BE2C (cell line): ENCODE measurements around the gene POP7.
A peak's percentile ranks its signal among the peaks of the same experiment; 100 is the strongest.
"Not testable (repeated sequence)": the region's sequence is repeated elsewhere in the genome, so short reads cannot be mapped to it uniquely, and the experiment has no call there.

Experiments
- DNase-seq: peaks from one replicate; pipeline ENCODE4 v3.0.0-alpha.2; 2020
- H3K27me3 ChIP-seq: fragments of 250-450 bp; sonication (Bioruptor Pico); 2 replicates; pipeline ENCODE4 v1.5.1; 2020; ENCODE audit warnings: mild to moderate bottlenecking
- H3K36me3 ChIP-seq: fragments of 250-450 bp; sonication (Bioruptor Pico); 2 replicates; pipeline ENCODE4 v1.5.1; 2020; ENCODE audit warnings: mild to moderate bottlenecking
- H3K4me1 ChIP-seq: fragments of 250-450 bp; sonication (Bioruptor Pico); 2 replicates; pipeline ENCODE4 v1.5.1; 2020
- H3K4me3 ChIP-seq: 2 replicates; pipeline ENCODE4 v1.5.1; 2011; ENCODE audit warnings: low read depth, low read length
- H3K9me3 ChIP-seq: fragments of 250-450 bp; sonication (Bioruptor Pico); 2 replicates; pipeline ENCODE4 v1.5.1; 2020
- TF ChIP-seq, protein P1 (sequence below): IDR thresholded peaks from 2 replicates; pipeline ENCODE4 v1.5.1; 2012; ENCODE audit warnings: mild to moderate bottlenecking, low read depth, low read length

Gene POP7

GRCh38 chr7:100710452-100710851 is 4.5 kb downstream of the POP7 start:
- Histone ChIP-seq H3K36me3 (peaks cover 13% of the 10 kb centered on the region), H3K4me3 (no peak overlapping the region), H3K27me3 (no peaks in the 10 kb centered on the region), H3K9me3 (no peaks in the 10 kb centered on the region), H3K4me1 (no peaks in the 10 kb centered on the region; the same call in 1 of the 2 replicates)
- TF ChIP-seq, protein P1, sequence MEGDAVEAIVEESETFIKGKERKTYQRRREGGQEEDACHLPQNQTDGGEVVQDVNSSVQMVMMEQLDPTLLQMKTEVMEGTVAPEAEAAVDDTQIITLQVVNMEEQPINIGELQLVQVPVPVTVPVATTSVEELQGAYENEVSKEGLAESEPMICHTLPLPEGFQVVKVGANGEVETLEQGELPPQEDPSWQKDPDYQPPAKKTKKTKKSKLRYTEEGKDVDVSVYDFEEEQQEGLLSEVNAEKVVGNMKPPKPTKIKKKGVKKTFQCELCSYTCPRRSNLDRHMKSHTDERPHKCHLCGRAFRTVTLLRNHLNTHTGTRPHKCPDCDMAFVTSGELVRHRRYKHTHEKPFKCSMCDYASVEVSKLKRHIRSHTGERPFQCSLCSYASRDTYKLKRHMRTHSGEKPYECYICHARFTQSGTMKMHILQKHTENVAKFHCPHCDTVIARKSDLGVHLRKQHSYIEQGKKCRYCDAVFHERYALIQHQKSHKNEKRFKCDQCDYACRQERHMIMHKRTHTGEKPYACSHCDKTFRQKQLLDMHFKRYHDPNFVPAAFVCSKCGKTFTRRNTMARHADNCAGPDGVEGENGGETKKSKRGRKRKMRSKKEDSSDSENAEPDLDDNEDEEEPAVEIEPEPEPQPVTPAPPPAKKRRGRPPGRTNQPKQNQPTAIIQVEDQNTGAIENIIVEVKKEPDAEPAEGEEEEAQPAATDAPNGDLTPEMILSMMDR = no peak
- DNase-seq = no peak

DNA sequence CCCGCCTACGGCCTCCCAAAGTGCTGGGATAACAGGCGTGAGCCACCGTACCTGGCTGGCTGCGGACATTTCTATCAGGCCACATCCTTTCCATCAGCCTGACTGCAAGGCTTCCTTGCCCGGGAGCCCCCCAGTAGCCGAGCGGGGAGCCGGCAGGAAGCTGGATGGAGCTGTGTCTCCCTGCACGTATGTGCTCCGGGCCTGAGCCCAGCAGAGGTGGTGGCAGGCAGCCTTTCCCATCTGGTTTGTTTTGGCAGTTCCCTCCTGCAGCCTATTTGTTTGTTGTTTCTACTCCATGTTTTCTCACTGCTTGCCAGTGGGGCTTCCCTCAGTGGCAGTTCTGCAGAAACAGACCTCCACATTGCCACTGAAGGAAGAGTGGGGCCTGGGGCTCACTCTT is 5.4 kb downstream of the POP7 start:
- DNase-seq = no peak
- Histone ChIP-seq H3K4me1 (no peaks in the 10 kb centered on the region; the same call in 1 of the 2 replicates), H3K27me3 (no peaks in the 10 kb centered on the region), H3K36me3 (peaks cover 13% of the 10 kb centered on the region), H3K9me3 (no peaks in the 10 kb centered on the region), H3K4me3 (no peak overlapping the region)
- TF ChIP-seq, protein P1 = no peak

- no peaks in the 10 kb centered on the region for H3K4me1 ChIP-seq
- no peaks in the 10 kb centered on the region for H3K36me3 ChIP-seq
- peaks cover 9% of the 10 kb centered on the region for H3K27me3 ChIP-seq
- TF ChIP-seq, protein P1 = no peak
- DNase-seq = no peak
- no peaks in the 10 kb centered on the region for H3K9me3 ChIP-seq
- H3K4me3 ChIP-seq = no peak overlapping the region
These were observed 8.8 kb downstream of the POP7 start for GRCh38 chr7:100714725-100715124.

- H3K36me3 ChIP-seq, H3K4me1 ChIP-seq, H3K9me3 ChIP-seq, DNase-seq, H3K4me3 ChIP-seq: not testable (repeated sequence)
- peaks cover 30% of the 10 kb centered on the region for H3K27me3 ChIP-seq
These were observed 11.2 kb downstream of the POP7 start for GRCh38 chr7:100717073-100717472.

DNA sequence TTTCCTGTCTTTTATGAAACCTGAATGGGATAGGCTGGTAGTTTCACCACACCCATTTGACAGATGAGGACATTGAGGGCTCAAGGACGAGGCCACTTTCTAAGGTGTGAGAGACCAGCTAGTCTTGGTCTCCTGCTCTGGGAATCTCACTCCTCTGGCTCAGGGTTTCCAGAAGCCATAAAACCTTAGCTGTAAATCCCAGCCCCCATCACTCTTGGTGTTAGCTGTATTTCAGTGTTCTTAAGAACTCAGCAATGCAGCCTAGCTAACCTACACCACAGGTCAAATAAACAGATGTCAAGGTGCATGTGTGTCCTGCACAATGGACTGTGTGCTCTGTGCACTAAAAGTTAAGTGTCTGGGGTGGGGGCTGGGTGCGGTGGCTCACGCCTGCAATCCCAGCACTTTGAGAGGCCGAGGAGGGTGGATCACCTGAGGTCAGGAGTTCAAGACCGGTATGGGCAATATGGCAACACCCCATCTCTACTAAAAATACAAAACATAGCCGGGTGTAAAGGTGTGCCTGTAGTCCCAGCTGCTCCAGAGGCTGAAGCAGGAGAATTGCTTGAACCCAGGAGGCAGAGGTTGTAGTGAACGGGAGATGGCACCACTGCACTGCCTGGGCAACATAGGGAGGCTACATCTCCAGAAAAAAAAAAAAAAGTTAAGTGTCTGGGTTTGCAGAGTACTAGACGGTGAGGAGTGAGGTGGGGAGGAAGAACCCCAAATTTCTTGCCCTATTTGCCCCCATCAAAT is 13.8 kb downstream of the POP7 start:
- H3K4me1 ChIP-seq = no peaks in the 10 kb centered on the region
- H3K4me3 ChIP-seq = no peak overlapping the region
- no peaks in the 10 kb centered on the region for H3K9me3 ChIP-seq
- no peak for DNase-seq
- no peaks in the 10 kb centered on the region for H3K36me3 ChIP-seq
- peaks cover 54% of the 10 kb centered on the region for H3K27me3 ChIP-seq
- TF ChIP-seq, protein P1 = 0 out of 2 replicates have a peak, but pooled peaks have one; percentile 7

DNA sequence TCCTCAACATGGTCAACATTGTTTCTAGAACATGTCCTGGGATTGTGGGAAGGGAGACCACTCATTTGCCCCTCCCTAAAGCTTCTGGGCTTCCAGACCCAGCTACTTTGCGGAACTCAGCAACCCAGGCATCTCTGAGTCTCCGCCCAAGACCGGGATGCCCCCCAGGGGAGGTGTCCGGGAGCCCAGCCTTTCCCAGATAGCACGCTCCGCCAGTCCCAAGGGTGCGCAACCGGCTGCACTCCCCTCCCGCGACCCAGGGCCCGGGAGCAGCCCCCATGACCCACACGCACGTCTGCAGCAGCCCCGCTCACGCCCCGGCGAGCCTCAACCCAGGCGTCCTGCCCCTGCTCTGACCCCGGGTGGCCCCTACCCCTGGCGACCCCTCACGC is 14.4 kb downstream of the POP7 start, which contains the start of gene EPO:
Gene EPO, plus strand, starts transcription at position 190 of the 392 bp plus-strand sequence. CDS start 513 bp downstream, outside the sequence.
- H3K4me3 ChIP-seq = no peak within 1 kb of the TSS
- no peaks in the 10 kb centered on the region for H3K4me1 ChIP-seq
- H3K36me3 ChIP-seq = no peaks in the 10 kb centered on the region
- peaks cover 57% of the 10 kb centered on the region for H3K27me3 ChIP-seq
- no peaks in the 10 kb centered on the region for H3K9me3 ChIP-seq
- TF ChIP-seq, protein P1 = no peak
- DNase-seq = no peak
